Measurements from ENCODE around the gene NDST1. TPM values are rescaled to one million over a fixed set of nuclear protein-coding genes. Genes with fewer than 3 reads are reported as not detected.

NDST1 gene
- total and polyA plus RNA-seq, 10 donors, result 6.1 to 360 (median 223) TPM

DNA sequence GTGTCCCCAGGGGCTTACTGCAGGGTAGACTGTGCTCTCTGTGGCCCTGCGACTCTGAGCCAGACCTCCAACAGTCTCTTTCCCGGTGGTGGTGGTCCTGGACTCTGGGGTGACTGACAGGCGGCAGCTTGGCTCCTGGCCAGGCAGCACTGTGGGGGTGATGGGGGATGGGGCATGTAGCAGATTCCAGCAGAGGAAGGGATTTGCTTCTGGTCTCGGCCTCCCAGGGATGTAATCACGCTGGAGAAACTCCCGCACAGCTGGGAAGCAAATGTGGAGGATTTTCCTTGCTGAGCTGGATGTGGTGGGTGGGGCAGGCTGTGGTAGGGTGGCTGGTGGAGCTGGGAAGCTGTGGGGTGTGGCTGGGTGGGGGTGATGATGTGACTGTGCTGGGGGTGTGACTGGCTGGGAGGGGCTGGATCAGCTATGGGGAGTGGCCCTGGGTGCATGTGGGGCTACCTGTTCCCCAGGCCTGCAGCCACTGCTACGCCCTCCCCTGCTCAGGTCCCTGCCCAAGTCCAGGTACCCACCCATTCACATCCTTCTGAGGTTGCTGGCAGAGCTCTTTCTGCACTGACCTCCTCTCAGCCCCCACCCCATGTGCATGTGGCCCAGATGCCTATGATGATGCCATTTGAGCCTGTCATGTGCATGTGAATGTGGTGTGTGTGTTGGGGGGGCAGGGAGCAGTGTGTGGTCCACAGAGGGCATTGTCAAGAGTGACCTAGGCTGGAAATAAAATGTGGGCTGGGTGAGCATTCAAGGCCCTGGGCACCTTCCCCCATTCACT lies 3.8 kb downstream of the NDST1 start:
- no peak for DNase-seq
- Histone ChIP-seq H3K36me3 (peaks cover 0 to 15% (median 0%) of the 10 kb centered on the region in 6 donors), H3K4me1 (peaks cover 32 to 100% (median 87%) of the 10 kb centered on the region in 6 donors), H3K27me3 (replicated peaks in 1 of 7) (no peaks in the 10 kb centered on the region), H3K4me3 (no peak overlapping the region), H3K9me3 (no peaks in the 10 kb centered on the region), H3K27ac (peak overlapping the region; percentile 3 to 81 (median 74))
- 58 to 81% (median 64%) methylated on average over 5 to 7 of the region's 7 CpGs for WGBS, 5 donors
- TF ChIP-seq, protein P1, sequence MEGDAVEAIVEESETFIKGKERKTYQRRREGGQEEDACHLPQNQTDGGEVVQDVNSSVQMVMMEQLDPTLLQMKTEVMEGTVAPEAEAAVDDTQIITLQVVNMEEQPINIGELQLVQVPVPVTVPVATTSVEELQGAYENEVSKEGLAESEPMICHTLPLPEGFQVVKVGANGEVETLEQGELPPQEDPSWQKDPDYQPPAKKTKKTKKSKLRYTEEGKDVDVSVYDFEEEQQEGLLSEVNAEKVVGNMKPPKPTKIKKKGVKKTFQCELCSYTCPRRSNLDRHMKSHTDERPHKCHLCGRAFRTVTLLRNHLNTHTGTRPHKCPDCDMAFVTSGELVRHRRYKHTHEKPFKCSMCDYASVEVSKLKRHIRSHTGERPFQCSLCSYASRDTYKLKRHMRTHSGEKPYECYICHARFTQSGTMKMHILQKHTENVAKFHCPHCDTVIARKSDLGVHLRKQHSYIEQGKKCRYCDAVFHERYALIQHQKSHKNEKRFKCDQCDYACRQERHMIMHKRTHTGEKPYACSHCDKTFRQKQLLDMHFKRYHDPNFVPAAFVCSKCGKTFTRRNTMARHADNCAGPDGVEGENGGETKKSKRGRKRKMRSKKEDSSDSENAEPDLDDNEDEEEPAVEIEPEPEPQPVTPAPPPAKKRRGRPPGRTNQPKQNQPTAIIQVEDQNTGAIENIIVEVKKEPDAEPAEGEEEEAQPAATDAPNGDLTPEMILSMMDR (IDR thresholded peaks at IDR 0.05 in 8 of 11, conservative IDR thresholded peaks at IDR 0.05 in 3 of 11), result no peak
- peak in 2 of 3 donors; percentile 51 to 52 for TF ChIP-seq POLR2AphosphoS5 (IDR thresholded peaks at IDR 0.05)
- intact Hi-C loops (cut with DNase I; ENCODE audit: low total_unique reads), result loop anchor here (10.0 kb wide), 1 partner anchor 47 kb away; no protein-coding TSS in a partner anchor

DNA sequence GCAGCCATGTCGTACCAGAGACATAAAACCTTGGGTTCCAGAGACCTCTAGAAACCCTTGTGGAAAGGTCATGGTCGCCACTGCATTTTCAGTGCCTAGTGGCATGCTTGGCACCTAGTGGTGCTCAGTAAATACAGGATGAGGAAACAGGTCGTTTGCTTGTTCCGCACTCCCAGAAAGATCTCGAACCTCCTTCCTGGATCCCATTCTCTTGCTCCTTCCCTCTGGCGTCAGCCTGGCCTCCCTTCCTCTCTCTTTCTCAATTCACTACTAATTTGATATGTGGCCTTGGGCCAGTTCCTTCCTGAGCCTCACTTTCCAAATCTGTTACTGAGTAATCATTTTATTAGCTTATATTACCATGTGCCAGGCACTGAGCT lies 4.4 kb downstream of the NDST1 start:
- peaks cover 32 to 100% (median 85%) of the 10 kb centered on the region in 6 donors for H3K4me1 ChIP-seq
- WGBS, 5 donors, result 42 to 68% (median 45%) methylated on average over 6 of the region's 6 CpGs
- H3K9me3 ChIP-seq, result no peaks in the 10 kb centered on the region
- DNase-seq, result no peak
- TF ChIP-seq POLR2A (IDR thresholded peaks at IDR 0.05), result no peak
- TF ChIP-seq POLR2AphosphoS5 (IDR thresholded peaks at IDR 0.05), result peak in 2 of 3 donors; percentile 44 to 75
- intact Hi-C loops (cut with DNase I; ENCODE audit: low total_unique reads), result loop anchor here (10.0 kb wide), 1 partner anchor 48 kb away; no protein-coding TSS in a partner anchor
- no peaks in the 10 kb centered on the region for H3K27me3 ChIP-seq (replicated peaks in 1 of 7)
- H3K4me3 ChIP-seq, result no peak overlapping the region
- H3K36me3 ChIP-seq, result peaks cover 0 to 14% (median 0%) of the 10 kb centered on the region in 6 donors
- H3K27ac ChIP-seq, result peak overlapping the region; percentile 47 to 81 (median 74)

DNA sequence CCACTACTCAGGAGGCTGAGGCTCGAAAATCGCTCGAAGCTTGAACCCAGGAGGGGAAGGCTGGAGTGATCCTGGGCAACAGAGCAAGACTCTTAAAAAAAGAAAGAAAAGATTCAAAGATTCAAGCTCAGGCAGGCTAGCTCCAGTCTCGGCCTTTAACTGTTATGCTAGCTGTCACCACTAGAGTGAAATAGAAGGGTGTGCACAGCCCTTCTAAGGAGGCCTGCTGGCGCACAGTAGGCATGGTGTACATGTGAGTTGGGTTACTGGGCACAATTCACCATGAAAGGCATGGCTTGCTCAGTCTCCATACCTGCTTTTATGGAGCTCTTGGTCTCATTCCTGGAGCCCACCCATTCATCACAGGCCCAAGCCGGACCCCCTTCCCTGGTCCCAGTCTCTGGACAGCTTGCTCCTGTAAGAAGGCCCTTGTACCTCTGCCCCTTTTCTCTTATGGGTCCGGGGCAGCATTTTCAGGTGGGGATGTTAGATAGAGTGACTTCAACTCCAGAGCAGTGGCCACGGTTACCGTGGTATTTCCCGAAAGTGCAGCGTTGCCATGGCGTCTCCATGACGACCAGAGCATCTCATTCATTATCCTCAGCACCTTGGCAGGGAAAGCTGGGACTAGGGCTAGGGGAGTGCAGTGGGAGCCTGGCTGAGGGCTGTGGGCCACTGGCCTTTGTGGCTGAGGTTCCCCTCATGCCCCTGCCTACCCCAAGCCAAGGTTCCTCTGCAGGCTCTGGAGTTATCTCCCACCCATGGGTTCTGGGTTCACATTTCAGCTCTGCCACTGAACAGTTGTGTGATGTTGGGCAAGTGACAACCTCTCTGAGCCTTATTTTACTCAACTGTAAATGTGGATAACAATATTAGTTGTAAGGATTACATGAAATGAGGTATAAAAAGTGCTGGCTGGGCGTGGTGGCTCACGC lies 5.7 kb downstream of the NDST1 start:
- intact Hi-C loops (cut with DNase I; ENCODE audit: low total_unique reads), result loop anchor here (10.0 kb wide), 1 partner anchor 49 kb away; no protein-coding TSS in a partner anchor
- Histone ChIP-seq H3K9me3 (no peaks in the 10 kb centered on the region), H3K4me3 (no peak overlapping the region), H3K27me3 (replicated peaks in 1 of 7) (no peaks in the 10 kb centered on the region), H3K27ac (peak overlapping the region in 7 of 8 donors; percentile 47 to 81 (median 74)), H3K36me3 (peaks cover 0 to 24% (median 0%) of the 10 kb centered on the region in 6 donors), H3K4me1 (peaks cover 32 to 100% (median 86%) of the 10 kb centered on the region in 6 donors)
- no peak for DNase-seq
- 85 to 91% (median 87%) methylated on average over 15 of the region's 15 CpGs for WGBS, 5 donors
- TF ChIP-seq POLR2A (IDR thresholded peaks at IDR 0.05), result no peak
- TF ChIP-seq POLR2AphosphoS5 (IDR thresholded peaks at IDR 0.05), result peak in 1 of 3 donors; percentile 21
- TF ChIP-seq, protein P1 (IDR thresholded peaks at IDR 0.05 in 8 of 11, conservative IDR thresholded peaks at IDR 0.05 in 3 of 11), result no peak

DNA sequence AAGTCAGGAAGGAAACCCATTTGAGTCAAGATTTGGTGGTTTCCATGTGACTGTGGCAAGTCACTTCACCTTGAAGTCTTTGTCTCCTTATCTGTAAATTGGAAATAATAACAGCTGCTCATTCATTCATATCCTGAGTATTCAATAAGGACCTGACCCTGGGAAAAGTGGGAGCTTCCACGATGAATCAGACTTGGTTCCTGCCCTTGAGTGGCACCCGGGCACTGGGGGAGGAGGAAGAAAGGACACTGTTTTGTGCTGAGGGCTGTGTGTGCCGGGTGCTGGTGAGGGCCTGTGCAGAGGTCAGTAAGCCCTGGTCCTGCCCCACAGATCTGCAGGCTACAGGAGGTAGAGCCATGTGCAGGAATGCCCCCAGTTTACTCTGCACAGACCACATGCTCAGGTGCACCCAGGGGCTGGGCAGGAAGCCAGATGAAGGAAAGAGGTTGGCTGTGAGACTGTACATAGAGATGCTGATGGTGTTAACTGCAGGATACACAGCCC lies 6.8 kb downstream of the NDST1 start:
- WGBS, 5 donors, result 45 to 69% (median 66%) methylated on average over 3 of the region's 3 CpGs
- DNase-seq, result no peak
- Histone ChIP-seq H3K4me1 (peaks cover 27 to 100% (median 84%) of the 10 kb centered on the region in 6 donors), H3K27me3 (replicated peaks in 1 of 7) (no peaks in the 10 kb centered on the region), H3K27ac (peak overlapping the region in 6 of 8 donors; percentile 22 to 81 (median 76)), H3K9me3 (no peaks in the 10 kb centered on the region), H3K4me3 (no peak overlapping the region), H3K36me3 (peaks cover 0 to 29% (median 0%) of the 10 kb centered on the region in 6 donors)
- intact Hi-C loops (cut with DNase I; ENCODE audit: low total_unique reads), result loop anchor here (10.0 kb wide), 1 partner anchor 50 kb away; no protein-coding TSS in a partner anchor
- peak; percentile 52 to 66 (median 61) for TF ChIP-seq POLR2AphosphoS5 (IDR thresholded peaks at IDR 0.05)
- TF ChIP-seq, protein P1 (IDR thresholded peaks at IDR 0.05 in 8 of 11, conservative IDR thresholded peaks at IDR 0.05 in 3 of 11), result no peak
- no peak for TF ChIP-seq POLR2A (IDR thresholded peaks at IDR 0.05)

All from spleen (tissue), 11 donors.